Ishikawa (cell line): Measurements from ENCODE around the gene ALDH1L1.

Source experiments
- CEBPB ChIP-seq: IDR thresholded peaks from 2 replicates; pipeline ENCODE4 v1.6.1; 2012
- EGR1 ChIP-seq: IDR thresholded peaks from 2 replicates; pipeline ENCODE4 v1.6.1; 2012
- EP300 ChIP-seq: IDR thresholded peaks from 2 replicates; pipeline ENCODE4 v1.6.1; 2012; ENCODE audit warnings: borderline replicate concordance
- RAD21 ChIP-seq: IDR thresholded peaks from 2 replicates; pipeline ENCODE4 v1.6.1; 2012; ENCODE audit warnings: low read depth
- TAF1 ChIP-seq: IDR thresholded peaks from 2 replicates; pipeline ENCODE4 v1.6.1; 2012; ENCODE audit warnings: low read depth, mild to moderate bottlenecking
- TCF12 ChIP-seq: IDR thresholded peaks from 2 replicates; pipeline ENCODE4 v1.6.1; 2012; ENCODE audit warnings: low read depth
- YY1 ChIP-seq: IDR thresholded peaks from 2 replicates; pipeline ENCODE4 v1.6.1; 2012; ENCODE audit warnings: low read depth
- TF ChIP-seq, protein P1 (sequence below): IDR thresholded peaks from 2 replicates; pipeline ENCODE4 v1.6.1; 2012; ENCODE audit warnings: low read depth, mild to moderate bottlenecking
- TF ChIP-seq, protein P2 (sequence below): IDR thresholded peaks from 2 replicates; pipeline ENCODE4 v1.6.1; 2012

DNA sequence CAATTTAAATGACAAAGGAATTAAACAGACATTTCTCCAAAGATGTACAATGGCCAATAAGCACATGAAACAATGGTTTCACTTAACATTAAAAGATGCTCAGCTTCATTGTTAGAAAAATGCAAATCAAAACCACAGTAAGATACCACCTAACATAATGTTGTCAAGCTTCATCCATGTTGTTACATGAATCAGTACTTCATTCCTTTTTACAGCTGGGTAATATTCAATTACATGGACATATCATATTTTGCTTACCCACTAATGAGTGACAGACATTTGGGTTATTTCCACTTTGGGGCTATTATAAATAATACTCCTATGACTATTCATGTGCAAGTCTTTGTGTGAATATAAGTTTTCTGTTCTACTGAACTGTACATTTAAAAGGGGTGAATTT is 104.2 kb downstream of the ALDH1L1 start:
- TF ChIP-seq TAF1 (no peak), YY1 (no peak), TCF12 (no peak), CEBPB (no peak), RAD21 (no peak), EGR1 (no peak), EP300 (no peak)
- TF ChIP-seq, protein P1, sequence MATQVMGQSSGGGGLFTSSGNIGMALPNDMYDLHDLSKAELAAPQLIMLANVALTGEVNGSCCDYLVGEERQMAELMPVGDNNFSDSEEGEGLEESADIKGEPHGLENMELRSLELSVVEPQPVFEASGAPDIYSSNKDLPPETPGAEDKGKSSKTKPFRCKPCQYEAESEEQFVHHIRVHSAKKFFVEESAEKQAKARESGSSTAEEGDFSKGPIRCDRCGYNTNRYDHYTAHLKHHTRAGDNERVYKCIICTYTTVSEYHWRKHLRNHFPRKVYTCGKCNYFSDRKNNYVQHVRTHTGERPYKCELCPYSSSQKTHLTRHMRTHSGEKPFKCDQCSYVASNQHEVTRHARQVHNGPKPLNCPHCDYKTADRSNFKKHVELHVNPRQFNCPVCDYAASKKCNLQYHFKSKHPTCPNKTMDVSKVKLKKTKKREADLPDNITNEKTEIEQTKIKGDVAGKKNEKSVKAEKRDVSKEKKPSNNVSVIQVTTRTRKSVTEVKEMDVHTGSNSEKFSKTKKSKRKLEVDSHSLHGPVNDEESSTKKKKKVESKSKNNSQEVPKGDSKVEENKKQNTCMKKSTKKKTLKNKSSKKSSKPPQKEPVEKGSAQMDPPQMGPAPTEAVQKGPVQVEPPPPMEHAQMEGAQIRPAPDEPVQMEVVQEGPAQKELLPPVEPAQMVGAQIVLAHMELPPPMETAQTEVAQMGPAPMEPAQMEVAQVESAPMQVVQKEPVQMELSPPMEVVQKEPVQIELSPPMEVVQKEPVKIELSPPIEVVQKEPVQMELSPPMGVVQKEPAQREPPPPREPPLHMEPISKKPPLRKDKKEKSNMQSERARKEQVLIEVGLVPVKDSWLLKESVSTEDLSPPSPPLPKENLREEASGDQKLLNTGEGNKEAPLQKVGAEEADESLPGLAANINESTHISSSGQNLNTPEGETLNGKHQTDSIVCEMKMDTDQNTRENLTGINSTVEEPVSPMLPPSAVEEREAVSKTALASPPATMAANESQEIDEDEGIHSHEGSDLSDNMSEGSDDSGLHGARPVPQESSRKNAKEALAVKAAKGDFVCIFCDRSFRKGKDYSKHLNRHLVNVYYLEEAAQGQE = no peak
- TF ChIP-seq, protein P2, sequence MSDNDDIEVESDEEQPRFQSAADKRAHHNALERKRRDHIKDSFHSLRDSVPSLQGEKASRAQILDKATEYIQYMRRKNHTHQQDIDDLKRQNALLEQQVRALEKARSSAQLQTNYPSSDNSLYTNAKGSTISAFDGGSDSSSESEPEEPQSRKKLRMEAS = no peak
